Measurements from ENCODE around the gene STPG1.

Gene STPG1

DNA sequence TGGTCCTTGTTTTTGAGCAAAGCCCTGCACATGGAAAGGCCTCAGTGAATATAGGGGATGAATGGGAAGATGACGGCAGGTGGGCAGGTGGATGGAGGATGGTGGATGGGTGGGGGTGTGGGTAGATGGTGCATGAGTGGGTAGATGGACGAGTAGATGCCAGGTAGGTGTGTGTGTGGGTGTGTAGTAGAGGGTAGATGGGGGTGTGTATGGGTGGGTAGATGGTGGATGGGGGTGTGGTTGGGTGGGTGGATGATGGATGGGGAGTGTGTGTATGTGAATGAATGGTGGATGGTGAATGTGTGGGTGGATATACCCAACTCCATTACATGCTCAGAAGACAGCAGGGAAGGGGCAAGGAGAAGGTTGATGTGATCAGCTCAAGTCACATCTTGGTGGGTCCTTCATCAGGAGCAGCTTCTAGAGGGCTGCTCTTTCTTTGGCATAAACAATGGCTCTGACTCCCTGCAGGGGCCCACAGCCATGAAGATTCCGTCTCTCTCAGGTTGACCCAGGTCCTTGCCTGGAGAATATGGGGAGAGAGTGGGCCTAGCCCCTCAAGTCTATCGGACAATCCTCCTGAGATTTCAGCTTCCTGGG is 60.2 kb downstream of the STPG1 start:
- no peak overlapping the region for H3K4me2 ChIP-seq (ENCODE audit: insufficient read depth, low read length)

DNA sequence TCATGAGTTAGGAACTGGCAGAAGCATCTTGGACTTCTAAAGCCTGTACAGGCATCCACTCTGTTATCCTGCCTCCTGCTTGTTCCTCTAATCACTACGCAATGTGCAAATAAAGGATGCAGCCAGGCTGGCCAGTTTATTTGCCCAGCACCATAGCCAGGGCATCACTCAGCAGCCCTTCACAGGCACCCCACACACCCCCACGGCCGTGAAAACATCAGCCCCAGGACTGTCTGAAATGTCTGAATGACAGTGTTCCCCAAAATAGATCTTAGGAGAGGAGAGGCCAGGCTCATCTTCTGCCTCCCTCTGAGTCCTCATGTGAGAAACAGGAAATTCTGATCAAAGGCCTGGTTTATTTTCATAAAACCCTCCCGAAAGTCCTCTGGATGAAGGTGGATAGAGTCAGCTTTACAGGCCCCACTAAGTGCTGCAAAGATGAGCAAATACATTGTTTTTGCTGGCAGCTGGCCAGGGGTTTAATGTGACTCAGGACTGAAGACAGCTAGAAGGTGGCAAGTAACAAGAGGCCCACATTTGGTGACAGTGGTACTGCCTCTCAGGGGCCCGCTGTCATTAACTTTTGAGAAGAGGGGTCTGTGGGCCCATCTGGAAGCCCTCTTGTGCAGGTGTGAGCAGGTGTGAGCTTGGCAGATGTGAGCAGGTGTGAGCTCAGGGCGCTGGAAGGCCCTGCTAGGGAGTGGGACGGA is 61.5 kb downstream of the STPG1 start:
- Histone ChIP-seq H3K79me2 (ENCODE audit: insufficient read depth, low read length) (no peaks in the 10 kb centered on the region), H4K20me1 (ENCODE audit: insufficient read depth, low read length) (no peaks in the 10 kb centered on the region; the same call in none of the 2 replicates), H3K27ac (ENCODE audit: low read length) (no peak overlapping the region), H3K9ac (ENCODE audit: low read depth, low read length) (no peak overlapping the region), H2AFZ (ENCODE audit: low read depth, low read length) (no peak overlapping the region), H3K27me3 (ENCODE audit: insufficient read depth, low read length, poor library complexity) (peaks cover 8% of the 10 kb centered on the region), H3K4me1 (ENCODE audit: insufficient read depth, low read length) (no peaks in the 10 kb centered on the region), H3K36me3 (ENCODE audit: insufficient read depth, low read length) (no peaks in the 10 kb centered on the region), H3K4me3 (ENCODE audit: low read depth in 1 of 2, low read length in 2 of 2) (no peak overlapping the region), H3K9me3 (ENCODE audit: insufficient read depth, low read length, severe bottlenecking) (no peaks in the 10 kb centered on the region), H3K4me2 (ENCODE audit: insufficient read depth, low read length) (no peak overlapping the region)
- ATAC-seq (ENCODE audit: insufficient read depth, low read depth), result no peak
- no peak for DNase-seq
- TF ChIP-seq EZH2 (IDR thresholded peaks at IDR 0.05; ENCODE audit: borderline replicate concordance, low read depth, low read length, severe bottlenecking), result no peak
- TF ChIP-seq, protein P1, sequence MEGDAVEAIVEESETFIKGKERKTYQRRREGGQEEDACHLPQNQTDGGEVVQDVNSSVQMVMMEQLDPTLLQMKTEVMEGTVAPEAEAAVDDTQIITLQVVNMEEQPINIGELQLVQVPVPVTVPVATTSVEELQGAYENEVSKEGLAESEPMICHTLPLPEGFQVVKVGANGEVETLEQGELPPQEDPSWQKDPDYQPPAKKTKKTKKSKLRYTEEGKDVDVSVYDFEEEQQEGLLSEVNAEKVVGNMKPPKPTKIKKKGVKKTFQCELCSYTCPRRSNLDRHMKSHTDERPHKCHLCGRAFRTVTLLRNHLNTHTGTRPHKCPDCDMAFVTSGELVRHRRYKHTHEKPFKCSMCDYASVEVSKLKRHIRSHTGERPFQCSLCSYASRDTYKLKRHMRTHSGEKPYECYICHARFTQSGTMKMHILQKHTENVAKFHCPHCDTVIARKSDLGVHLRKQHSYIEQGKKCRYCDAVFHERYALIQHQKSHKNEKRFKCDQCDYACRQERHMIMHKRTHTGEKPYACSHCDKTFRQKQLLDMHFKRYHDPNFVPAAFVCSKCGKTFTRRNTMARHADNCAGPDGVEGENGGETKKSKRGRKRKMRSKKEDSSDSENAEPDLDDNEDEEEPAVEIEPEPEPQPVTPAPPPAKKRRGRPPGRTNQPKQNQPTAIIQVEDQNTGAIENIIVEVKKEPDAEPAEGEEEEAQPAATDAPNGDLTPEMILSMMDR (IDR thresholded peaks at IDR 0.05; ENCODE audit: borderline replicate concordance, extremely low read depth, low read length, poor library complexity, severe bottlenecking), result no peak

More for the DNA sequence above, 60.2 kb downstream of the STPG1 start:
- Histone ChIP-seq H4K20me1 (ENCODE audit: insufficient read depth, low read length) (peaks cover 6% of the 10 kb centered on the region), H3K27ac (ENCODE audit: low read length) (no peak overlapping the region), H3K9ac (ENCODE audit: low read depth, low read length) (no peak overlapping the region), H3K79me2 (ENCODE audit: insufficient read depth, low read length) (no peaks in the 10 kb centered on the region), H3K4me1 (ENCODE audit: insufficient read depth, low read length) (no peaks in the 10 kb centered on the region), H3K36me3 (ENCODE audit: insufficient read depth, low read length) (no peaks in the 10 kb centered on the region), H2AFZ (ENCODE audit: low read depth, low read length) (no peak overlapping the region), H3K9me3 (ENCODE audit: insufficient read depth, low read length, severe bottlenecking) (no peaks in the 10 kb centered on the region), H3K27me3 (ENCODE audit: insufficient read depth, low read length, poor library complexity) (peaks cover 8% of the 10 kb centered on the region), H3K4me3 (ENCODE audit: low read depth in 1 of 2, low read length in 2 of 2) (no peak overlapping the region)
- ATAC-seq (ENCODE audit: insufficient read depth, low read depth) (no peak), DNase-seq (no peak)
- TF ChIP-seq, protein P1 (IDR thresholded peaks at IDR 0.05; ENCODE audit: borderline replicate concordance, extremely low read depth, low read length, poor library complexity, severe bottlenecking), result no peak
- TF ChIP-seq EZH2 (IDR thresholded peaks at IDR 0.05; ENCODE audit: borderline replicate concordance, low read depth, low read length, severe bottlenecking), result no peak

- Histone ChIP-seq H3K9ac (ENCODE audit: low read depth, low read length) (no peak overlapping the region), H3K4me2 (ENCODE audit: insufficient read depth, low read length) (no peak overlapping the region), H3K36me3 (ENCODE audit: insufficient read depth, low read length) (no peaks in the 10 kb centered on the region), H4K20me1 (ENCODE audit: insufficient read depth, low read length) (peaks cover 3% of the 10 kb centered on the region), H3K79me2 (ENCODE audit: insufficient read depth, low read length) (no peaks in the 10 kb centered on the region), H3K27me3 (ENCODE audit: insufficient read depth, low read length, poor library complexity) (peaks cover 8% of the 10 kb centered on the region), H3K27ac (ENCODE audit: low read length) (no peak overlapping the region), H3K4me3 (ENCODE audit: low read depth in 1 of 2, low read length in 2 of 2) (no peak overlapping the region), H3K4me1 (ENCODE audit: insufficient read depth, low read length) (no peaks in the 10 kb centered on the region), H3K9me3 (ENCODE audit: insufficient read depth, low read length, severe bottlenecking) (no peaks in the 10 kb centered on the region), H2AFZ (ENCODE audit: low read depth, low read length) (no peak overlapping the region)
- DNase-seq, result no peak
- TF ChIP-seq EZH2 (IDR thresholded peaks at IDR 0.05; ENCODE audit: borderline replicate concordance, low read depth, low read length, severe bottlenecking), result no peak
- TF ChIP-seq, protein P1 (IDR thresholded peaks at IDR 0.05; ENCODE audit: borderline replicate concordance, extremely low read depth, low read length, poor library complexity, severe bottlenecking), result no peak
- no peak for ATAC-seq (ENCODE audit: insufficient read depth, low read depth)
These were observed 62.3 kb downstream of the STPG1 start for GRCh38 chr1:24351247-24351646.
